Prostate gland (tissue), 2 donors: ENCODE measurements around the gene TXNRD2. TPM values are rescaled to one million over a fixed set of nuclear protein-coding genes. Genes with fewer than 3 reads are reported as not detected.
"Not testable (repeated sequence)": the region's sequence is repeated elsewhere in the genome, so short reads cannot be mapped to it uniquely, and the experiment has no call there.

Experiments
- DNase-seq: peaks from one replicate; pipeline ENCODE4 v3.0.0-alpha.2; 2019; ENCODE audit warnings: low spot score
- H3K27ac ChIP-seq, 2 donors: fragments of 200-600 bp; sonication (generic); 2 replicates each; pipeline ENCODE4 v1.5.1; 2017 to 2019
- H3K27me3 ChIP-seq: fragments of 200-600 bp; sonication (generic); replicated peaks from 2 replicates; pipeline ENCODE4 v1.5.1; 2019; ENCODE audit not compliant: insufficient read depth
- H3K36me3 ChIP-seq, 2 donors: fragments of 200-600 bp; sonication (generic); 1 replicate in 1 of 2; 2 replicates in 1 of 2; pipeline versions ENCODE4 v1.5.1 to v1.8.1; 2017 to 2019
- H3K4me1 ChIP-seq: fragments of 200-600 bp; sonication (generic); replicated peaks from 2 replicates; pipeline ENCODE4 v1.5.1; 2019
- H3K4me3 ChIP-seq, 2 donors: fragments of 200-600 bp; sonication (generic); 2 replicates each; pipeline ENCODE4 v1.5.1; 2017 to 2019
- H3K9me3 ChIP-seq: fragments of 200-600 bp; sonication (generic); 2 replicates; pipeline ENCODE4 v1.5.1; 2017
- POLR2A ChIP-seq: fragments of 450-650 bp; IDR thresholded peaks from one replicate; pipeline ENCODE4 v1.6.1; 2016; ENCODE audit warnings: antibody characterized with exemption, mild to moderate bottlenecking
- POLR2AphosphoS5 ChIP-seq: sonication (generic); formaldehyde crosslinking; IDR thresholded peaks from one replicate; pipeline ENCODE4 v1.6.1; 2017; ENCODE audit warnings: antibody characterized with exemption
- WGBS: methylation state at CpG from one replicate; pipeline ENCODE4 v1.1.5; 2018; 5-methylcytosine and 5-hydroxymethylcytosine counted together
- intact Hi-C: fragments of 100-400 bp; cut with DNase I; formaldehyde crosslinking; loops from one replicate; pipeline ENCODE4 v1.14.2; 2022
- total RNA-seq, 2 donors: library from RNA; depleted of rRNA; stranded (reverse); fragments of >200 nt; gene quantifications; one replicate each; pipeline ENCODE4 v1.1.0, GENCODE V29; 2016
- TF ChIP-seq, protein P1 (sequence below), 4 experiments: fragments of 200-600 bp in 2 of 4; fragments of 450-650 bp in 2 of 4; sonication (generic) in 2 of 4; IDR thresholded peaks; 1 replicate in 3 of 4; 2 replicates in 1 of 4; pipeline ENCODE4 v1.5.1; 2016 to 2019; ENCODE audit warnings: antibody characterized with exemption in 4 of 4, mild to moderate bottlenecking in 2 of 4, moderate library complexity in 2 of 4

Gene TXNRD2
- total RNA-seq, 2 donors from 2014 or later: 62.1 to 84.5 TPM

DNA sequence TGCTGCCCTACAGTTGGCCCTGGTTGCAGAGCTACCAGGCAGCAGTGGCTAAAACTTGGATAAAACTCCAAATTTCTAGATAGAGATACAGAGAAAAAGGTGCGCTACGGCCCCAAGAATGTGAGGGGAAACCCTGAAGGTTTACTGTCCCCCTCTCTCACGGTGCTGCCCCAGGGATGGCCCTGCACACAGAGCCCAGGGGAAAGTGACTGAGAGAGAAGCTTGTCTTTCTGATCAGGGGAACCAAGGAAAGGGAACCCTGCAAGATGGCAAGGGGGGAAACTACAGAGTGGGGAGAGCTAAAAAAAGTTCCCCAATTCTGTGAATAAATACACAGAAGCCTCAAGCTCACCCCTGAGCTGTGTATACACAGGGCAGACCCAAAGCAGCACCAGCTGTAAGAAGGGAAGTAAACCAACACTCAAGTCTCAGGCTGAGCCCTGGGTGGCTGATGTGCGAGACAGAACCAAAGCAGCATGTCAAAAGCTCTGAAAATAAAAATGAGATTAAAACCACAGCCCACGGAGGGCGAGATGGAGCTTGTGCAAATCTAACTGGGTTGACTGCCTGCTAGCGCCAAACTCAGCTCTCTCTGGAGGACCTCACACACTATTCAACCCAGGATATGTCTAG is 109.0 kb downstream of the TXNRD2 start:
- Histone ChIP-seq H3K4me3 (no peak overlapping the region), H3K36me3 (no peaks in the 10 kb centered on the region), H3K27ac (no peak overlapping the region), H3K27me3 (no peaks in the 10 kb centered on the region), H3K9me3 (no peaks in the 10 kb centered on the region), H3K4me1 (no peaks in the 10 kb centered on the region)
- 53% methylated on average over 7 of the region's 7 CpGs for WGBS
- TF ChIP-seq POLR2AphosphoS5: no peak
- TF ChIP-seq, protein P1, sequence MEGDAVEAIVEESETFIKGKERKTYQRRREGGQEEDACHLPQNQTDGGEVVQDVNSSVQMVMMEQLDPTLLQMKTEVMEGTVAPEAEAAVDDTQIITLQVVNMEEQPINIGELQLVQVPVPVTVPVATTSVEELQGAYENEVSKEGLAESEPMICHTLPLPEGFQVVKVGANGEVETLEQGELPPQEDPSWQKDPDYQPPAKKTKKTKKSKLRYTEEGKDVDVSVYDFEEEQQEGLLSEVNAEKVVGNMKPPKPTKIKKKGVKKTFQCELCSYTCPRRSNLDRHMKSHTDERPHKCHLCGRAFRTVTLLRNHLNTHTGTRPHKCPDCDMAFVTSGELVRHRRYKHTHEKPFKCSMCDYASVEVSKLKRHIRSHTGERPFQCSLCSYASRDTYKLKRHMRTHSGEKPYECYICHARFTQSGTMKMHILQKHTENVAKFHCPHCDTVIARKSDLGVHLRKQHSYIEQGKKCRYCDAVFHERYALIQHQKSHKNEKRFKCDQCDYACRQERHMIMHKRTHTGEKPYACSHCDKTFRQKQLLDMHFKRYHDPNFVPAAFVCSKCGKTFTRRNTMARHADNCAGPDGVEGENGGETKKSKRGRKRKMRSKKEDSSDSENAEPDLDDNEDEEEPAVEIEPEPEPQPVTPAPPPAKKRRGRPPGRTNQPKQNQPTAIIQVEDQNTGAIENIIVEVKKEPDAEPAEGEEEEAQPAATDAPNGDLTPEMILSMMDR (IDR thresholded peaks at IDR 0.05): no peak
- TF ChIP-seq POLR2A: no peak
- intact Hi-C loops: no loop called here
- no peak for DNase-seq

- H3K27ac ChIP-seq, intact Hi-C loops, DNase-seq, H3K36me3 ChIP-seq, H3K4me1 ChIP-seq, H3K9me3 ChIP-seq, H3K4me3 ChIP-seq, H3K27me3 ChIP-seq: not testable (repeated sequence)
- 96% methylated on average over 3 of the region's 3 CpGs for WGBS
These were observed 109.6 kb downstream of the TXNRD2 start for GRCh38 chr22:19831979-19832378.

DNA sequence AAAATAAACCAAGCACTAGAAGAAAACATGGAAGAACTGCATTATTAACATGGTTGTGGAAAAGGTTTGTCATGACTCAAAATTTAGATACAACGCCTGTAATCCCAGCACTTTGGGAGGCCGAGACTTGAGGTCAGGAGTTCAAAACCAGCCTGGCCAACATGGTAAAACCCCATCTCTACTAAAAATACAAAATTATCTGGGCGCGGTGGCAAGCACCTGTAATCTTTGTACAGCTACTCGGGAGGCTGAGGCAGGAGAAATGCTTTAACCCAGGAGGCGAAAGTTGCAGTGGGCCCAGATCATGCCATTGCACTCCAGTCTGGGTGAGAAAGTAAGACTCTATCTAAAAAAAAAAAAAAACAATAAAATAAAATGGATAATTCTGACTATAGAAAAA is 110.6 kb downstream of the TXNRD2 start:
- Histone ChIP-seq H3K9me3 (no peaks in the 10 kb centered on the region), H3K4me3 (no peak overlapping the region), H3K27ac (no peak overlapping the region), H3K36me3 (no peaks in the 10 kb centered on the region), H3K27me3 (no peaks in the 10 kb centered on the region), H3K4me1 (no peaks in the 10 kb centered on the region)
- DNase-seq: no peak
- 90% methylated on average over 6 of the region's 6 CpGs for WGBS
- TF ChIP-seq, protein P1 (IDR thresholded peaks at IDR 0.05): no peak
- TF ChIP-seq POLR2A (no peak), POLR2AphosphoS5 (no peak)
- intact Hi-C loops: no loop called here

- no peak for DNase-seq
- TF ChIP-seq, protein P1 (IDR thresholded peaks at IDR 0.05): no peak
- TF ChIP-seq POLR2AphosphoS5 (no peak), POLR2A (no peak)
- H3K9me3 ChIP-seq: no peaks in the 10 kb centered on the region
- H3K4me1 ChIP-seq: no peaks in the 10 kb centered on the region
- WGBS: 59% methylated on average over 2 of the region's 2 CpGs
- H3K36me3 ChIP-seq: no peaks in the 10 kb centered on the region
- H3K4me3 ChIP-seq: no peak overlapping the region
- intact Hi-C loops: no loop called here
- no peak overlapping the region for H3K27ac ChIP-seq
- no peaks in the 10 kb centered on the region for H3K27me3 ChIP-seq
These were observed 113.6 kb downstream of the TXNRD2 start for GRCh38 chr22:19828035-19828401.

GRCh38 chr22:19827341-19828034 is 114.1 kb downstream of the TXNRD2 start:
- 28% methylated on average over 10 of the region's 10 CpGs for WGBS
- intact Hi-C loops: no loop called here
- H3K27me3 ChIP-seq: no peaks in the 10 kb centered on the region

More at GRCh38 chr22:19827341-19828034, 114.1 kb downstream of the TXNRD2 start:
- H3K4me3 ChIP-seq: no peak overlapping the region
- H3K9me3 ChIP-seq: no peaks in the 10 kb centered on the region
- H3K27ac ChIP-seq: peak overlapping the region in 1 of 2 donors; percentile 10
- no peaks in the 10 kb centered on the region for H3K36me3 ChIP-seq
- DNase-seq: no peak
- H3K4me1 ChIP-seq: no peaks in the 10 kb centered on the region
- TF ChIP-seq, protein P1 (IDR thresholded peaks at IDR 0.05): no peak
- TF ChIP-seq POLR2A: no peak
- no peak for TF ChIP-seq POLR2AphosphoS5
